Endothelial cell of umbilical vein (primary cell): ENCODE data around the gene GOLGA6L24. TPM values are rescaled to one million over a fixed set of nuclear protein-coding genes. Genes with fewer than 3 reads are reported as not detected.
"Not testable (repeated sequence)": the region's sequence is repeated elsewhere in the genome, so short reads cannot be mapped to it uniquely, and the experiment has no call there.

Experiments
- BruUV-seq: library from RNA; stranded (reverse); fragments of 400-500 nt; replicated peaks from 2 replicates; lab custom pipeline; 2021; lab: Mats Ljungman, UMichigan
- CTCF ChIA-PET: fragments of 300-600, 350-600 bp; sonication (Branson Sonifier 250); formaldehyde crosslinking; loops from one replicate; lab custom pipeline; 2021; ENCODE audit warnings: antibody characterized with exemption, inconsistent platforms; lab: Charles Lee
- POLR2A ChIA-PET: fragments of 300-600, 350-600 bp; sonication (Branson Sonifier 250); formaldehyde crosslinking; loops from one replicate; lab custom pipeline; 2021; ENCODE audit warnings: antibody characterized with exemption, inconsistent platforms; lab: Charles Lee
- DNase-seq: peaks from one replicate; pipeline ENCODE4 v3.0.0-alpha.2; 2011; ENCODE audit warnings: low read depth, low spot score
- FAIRE-seq: peaks from 2 replicates; lab custom pipeline; 2011; peaks lifted over from hg19 to GRCh38; lab: Jason Lieb, UNC
- H2AFZ ChIP-seq: 2 replicates; pipeline ENCODE4 v1.6.0; 2012; ENCODE audit warnings: low read depth, low read length, control low read depth, inconsistent platforms
- H3K27ac ChIP-seq: 2 replicates; pipeline ENCODE4 v1.5.1; 2011; ENCODE audit warnings: low read depth, mild to moderate bottlenecking, control low read depth, low read length, moderate library complexity; ENCODE audit not compliant: insufficient read depth
- H3K27me3 ChIP-seq, 2 experiments: 2 replicates each; pipeline versions ENCODE4 v1.6.0 to v1.6.1; 2011; ENCODE audit warnings: low read length in 2 of 2, mixed read lengths in 1 of 2; ENCODE audit not compliant: control insufficient read depth in 2 of 2, insufficient read depth in 2 of 2
- H3K36me3 ChIP-seq, 2 experiments: 2 replicates in 1 of 2; 3 replicates in 1 of 2; pipeline ENCODE4 v1.5.1; 2011; ENCODE audit warnings: low read length in 2 of 2, mild to moderate bottlenecking in 1 of 2, moderate library complexity in 1 of 2; ENCODE audit not compliant: control insufficient read depth in 2 of 2, insufficient read depth in 2 of 2; ENCODE audit errors: extremely low read depth in 1 of 2
- H3K4me1 ChIP-seq: 3 replicates; pipeline ENCODE4 v1.5.1; 2011; ENCODE audit warnings: mild to moderate bottlenecking, low read length; ENCODE audit not compliant: control insufficient read depth, insufficient read depth; ENCODE audit errors: extremely low read depth
- H3K4me2 ChIP-seq: 2 replicates; pipeline ENCODE4 v1.6.1; 2011; ENCODE audit warnings: low read length, control low read depth, mixed read lengths; ENCODE audit not compliant: insufficient read depth
- H3K4me3 ChIP-seq, 3 experiments: fragments of 200-600 bp in 1 of 3; sonication (generic), shearing (Covaris generic) in 1 of 3; replicated peaks in 1 of 3; 2 replicates each; pipeline ENCODE4 v1.5.1; 2011 to 2016; ENCODE audit warnings: control low read depth in 3 of 3, low read length in 3 of 3, mild to moderate bottlenecking in 2 of 3, inconsistent platforms in 1 of 3, low read depth in 1 of 3, moderate library complexity in 1 of 3; ENCODE audit not compliant: insufficient read depth in 1 of 3
- H3K79me2 ChIP-seq: 2 replicates; pipeline ENCODE4 v1.6.0; 2012; ENCODE audit warnings: low read length, inconsistent platforms; ENCODE audit not compliant: control insufficient read depth, insufficient read depth
- H3K9ac ChIP-seq: replicated peaks from 2 replicates; pipeline ENCODE3; 2011; ENCODE audit warnings: low read length, control low read depth; ENCODE audit not compliant: insufficient read depth; ENCODE audit errors: extremely low read depth
- H3K9me1 ChIP-seq: replicated peaks from 3 replicates; pipeline ENCODE4 v1.6.0; 2011; ENCODE audit warnings: mild to moderate bottlenecking, low read length; ENCODE audit not compliant: control insufficient read depth, insufficient read depth; ENCODE audit errors: extremely low read depth
- H3K9me3 ChIP-seq: replicated peaks from 2 replicates; pipeline ENCODE4 v1.5.1; 2012; ENCODE audit warnings: low read length, inconsistent platforms; ENCODE audit not compliant: control insufficient read depth, insufficient read depth
- H4K20me1 ChIP-seq: replicated peaks from 2 replicates; pipeline ENCODE3; 2011; ENCODE audit warnings: mild to moderate bottlenecking, low read length; ENCODE audit not compliant: control insufficient read depth, insufficient read depth; ENCODE audit errors: extremely low read depth
- dilution Hi-C: fragments of 300-500 bp; cut with MboI; formaldehyde crosslinking; loops from one replicate; pipeline ENCODE4 v1.15.0; 2019; ENCODE audit warnings: low sequenced_read_pairs; ENCODE audit not compliant: extremely low pct_ligation_motif_present
- intact Hi-C: fragments of 100-400 bp; cut with micrococcal nuclease; formaldehyde crosslinking; loops from one replicate; pipeline ENCODE4 v1.10.0; 2022
- polyA plus RNA-seq, 4 experiments: library from polyadenylated mRNA; depleted of rRNA in 3 of 4; stranded (reverse) in 3 of 4; unstranded in 1 of 4; fragments of >200 nt; gene quantifications; 2 replicates each; pipeline versions ENCODE4 v1.2.1 to v1.2.3, GENCODE V29; 2011 to 2012; ENCODE audit warnings: missing spikeins in 1 of 4
- total RNA-seq: library from RNA; stranded (reverse); gene quantifications from 2 replicates; pipeline ENCODE4 v1.2.3, GENCODE V29; 2021

Gene GOLGA6L24
- total and polyA plus RNA-seq, 2 donors (not counting 3 experiments of a cell fraction or from before 2014, with no cell fraction given): not detected

GRCh38 chr15:28321358-28322078 lies 36.4 kb downstream of the GOLGA6L24 start:
- DNase-seq, dilution Hi-C loops, POLR2A ChIA-PET, H2AFZ ChIP-seq, H4K20me1 ChIP-seq, intact Hi-C loops, H3K9me1 ChIP-seq, CTCF ChIA-PET, H3K36me3 ChIP-seq, H3K9me3 ChIP-seq, H3K79me2 ChIP-seq, BruUV-seq, H3K4me1 ChIP-seq, H3K27ac ChIP-seq, H3K27me3 ChIP-seq, FAIRE-seq: not testable (repeated sequence)
- Histone ChIP-seq H3K4me2 (peak overlapping the region; percentile 47), H3K9ac (peak overlapping the region; percentile 31), H3K4me3 (peak overlapping the region in 2 of 3 experiments; percentile 26 to 45)

GRCh38 chr15:28319725-28320124 lies 38.2 kb downstream of the GOLGA6L24 start:
- FAIRE-seq, H3K27me3 ChIP-seq, H3K4me2 ChIP-seq, BruUV-seq, dilution Hi-C loops, H3K79me2 ChIP-seq, CTCF ChIA-PET, H3K9ac ChIP-seq, H2AFZ ChIP-seq, DNase-seq, H3K27ac ChIP-seq, H3K9me3 ChIP-seq, H3K4me3 ChIP-seq, intact Hi-C loops, H3K9me1 ChIP-seq, H3K4me1 ChIP-seq, H3K36me3 ChIP-seq, H4K20me1 ChIP-seq, POLR2A ChIA-PET: not testable (repeated sequence)

- H3K79me2 ChIP-seq, CTCF ChIA-PET, FAIRE-seq, H3K9ac ChIP-seq, DNase-seq, H2AFZ ChIP-seq, H4K20me1 ChIP-seq, POLR2A ChIA-PET, H3K4me3 ChIP-seq, H3K36me3 ChIP-seq, H3K4me1 ChIP-seq, H3K27ac ChIP-seq, intact Hi-C loops, H3K9me3 ChIP-seq, dilution Hi-C loops, BruUV-seq, H3K4me2 ChIP-seq, H3K9me1 ChIP-seq, H3K27me3 ChIP-seq: not testable (repeated sequence)
Observed at GRCh38 chr15:28318828-28319227, 39.1 kb downstream of the GOLGA6L24 start.

GRCh38 chr15:28318122-28318521 lies 39.8 kb downstream of the GOLGA6L24 start:
- intact Hi-C loops, CTCF ChIA-PET, H3K4me3 ChIP-seq, H2AFZ ChIP-seq, H3K36me3 ChIP-seq, H3K27me3 ChIP-seq, dilution Hi-C loops, POLR2A ChIA-PET, H4K20me1 ChIP-seq, H3K9me3 ChIP-seq, H3K4me2 ChIP-seq, H3K27ac ChIP-seq, H3K9ac ChIP-seq, H3K9me1 ChIP-seq, H3K79me2 ChIP-seq, H3K4me1 ChIP-seq, FAIRE-seq, BruUV-seq, DNase-seq: not testable (repeated sequence)
